Stimulated activated effector memory CD8-positive, alpha-beta T cell treated with anti-CD3 and anti-CD28 coated beads, Interleukin-12 subunit alpha, Interleukin-12 subunit beta, amount 100 ng/mL, for 72 hours (primary cell): Measurements from ENCODE around the gene GBX1.

Experiments used
- ATAC-seq: fragments of 150-1000 bp; cut with Tn5 transposase; 2 replicates; pipeline ENCODE4 v1.10.0; 2021
- DNase-seq, 2 donors: peaks; one replicate each; pipeline ENCODE4 v3.0.0; 2021 to 2022; ENCODE audit warnings: low spot score in 2 of 2
- H3K27ac Mint-ChIP-seq: one replicate; pipeline ENCODE4 v1.8.0; 2022; ENCODE audit warnings: mild to moderate bottlenecking, mixed read lengths
- H3K36me3 Mint-ChIP-seq: one replicate; pipeline ENCODE4 v1.8.0; 2022; ENCODE audit warnings: mild to moderate bottlenecking, mixed read lengths
- H3K4me1 Mint-ChIP-seq: one replicate; pipeline ENCODE4 v1.8.0; 2022; ENCODE audit warnings: mixed read lengths
- H3K4me3 Mint-ChIP-seq: one replicate; pipeline ENCODE4 v1.8.0; 2022; ENCODE audit warnings: mild to moderate bottlenecking, mixed read lengths
- H3K9me3 Mint-ChIP-seq: one replicate; pipeline ENCODE4 v1.8.0; 2022; ENCODE audit warnings: mixed read lengths

GBX1 gene

DNA sequence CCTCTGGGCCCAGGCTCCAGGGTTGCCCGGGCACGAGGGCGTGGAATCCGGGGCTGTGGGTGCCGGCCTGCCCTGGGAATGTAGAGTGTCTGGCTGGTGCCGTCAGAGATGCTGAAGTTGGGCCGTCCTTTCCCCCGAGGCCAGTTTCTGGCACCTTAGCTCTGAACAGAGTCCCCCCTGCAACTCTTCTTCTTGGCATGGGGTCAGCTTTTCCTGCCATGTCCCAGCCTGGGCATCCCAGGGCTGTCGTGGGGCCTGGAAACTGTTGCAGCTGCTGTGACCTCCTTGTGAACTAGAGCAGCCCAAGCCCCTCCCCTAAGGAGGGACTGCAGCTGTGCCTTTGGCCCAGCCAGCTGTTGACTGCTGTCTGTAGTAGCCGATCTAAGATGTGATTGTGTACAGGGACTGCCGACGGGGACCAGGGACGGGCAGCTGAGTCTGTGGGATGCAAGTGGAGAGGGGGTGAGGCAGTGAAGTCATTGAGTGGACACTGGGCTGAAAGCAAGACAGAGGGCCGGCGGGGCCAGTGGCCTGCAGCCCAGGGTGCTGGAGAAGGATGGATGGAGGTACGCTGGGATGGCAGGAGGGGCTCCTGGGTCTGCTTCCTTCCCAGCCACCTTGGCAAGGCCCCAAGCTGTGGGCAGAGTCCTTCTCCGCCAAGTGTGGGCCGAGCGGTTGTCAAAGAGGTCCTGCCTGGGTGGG, 35.8 kb downstream of the GBX1 start:
- peaks cover 17% of the 10 kb centered on the region for H3K36me3 Mint-ChIP-seq
- no peak for ATAC-seq
- H3K4me3 Mint-ChIP-seq: no peak overlapping the region
- H3K27ac Mint-ChIP-seq: peak overlapping the region; percentile 49
- no peaks in the 10 kb centered on the region for H3K4me1 Mint-ChIP-seq
- no peak for DNase-seq
- no peaks in the 10 kb centered on the region for H3K9me3 Mint-ChIP-seq

DNA sequence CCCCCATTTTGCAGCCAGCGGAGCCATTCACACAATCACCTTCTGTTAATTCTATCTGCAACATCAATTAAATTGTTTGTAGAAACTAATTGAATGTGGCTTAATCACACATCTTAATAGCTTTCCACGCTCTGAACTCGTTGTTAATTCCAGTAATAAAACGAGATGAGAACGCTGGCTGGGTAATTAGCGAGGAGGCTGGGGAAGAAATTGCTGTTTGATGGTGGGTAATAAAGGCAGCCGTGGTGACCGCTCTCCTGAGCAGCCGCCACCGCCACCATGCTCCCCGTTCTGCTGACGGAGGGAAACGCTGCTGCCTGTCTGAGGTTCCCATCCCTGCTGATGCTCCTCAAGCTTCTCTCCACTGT, 36.3 kb downstream of the GBX1 start:
- ATAC-seq: no peak
- Mint-ChIP-seq H3K36me3 (peaks cover 17% of the 10 kb centered on the region), H3K9me3 (no peaks in the 10 kb centered on the region), H3K27ac (no peak overlapping the region), H3K4me3 (no peak overlapping the region), H3K4me1 (no peaks in the 10 kb centered on the region)
- DNase-seq: no peak

DNA sequence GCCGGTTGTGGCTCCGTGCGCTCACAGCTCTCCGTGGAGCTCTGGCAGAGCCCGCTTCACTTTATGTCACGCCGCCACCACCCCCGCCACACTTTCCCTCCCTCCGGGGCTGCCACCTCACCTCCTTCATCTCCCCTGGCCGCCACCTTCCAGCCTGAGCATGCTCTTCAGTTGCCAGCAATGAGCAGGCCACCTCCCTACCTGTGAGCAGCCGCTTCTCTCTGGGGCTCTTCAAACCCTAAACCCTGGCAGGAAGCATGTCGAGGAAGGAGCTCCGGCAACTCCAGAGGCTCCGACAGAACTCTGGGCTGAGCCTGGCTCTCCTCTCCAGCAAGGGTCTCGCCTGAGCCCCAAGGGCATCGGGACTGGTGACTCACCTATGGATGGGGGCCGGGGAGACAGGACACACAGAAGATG, 36.7 kb downstream of the GBX1 start:
- H3K27ac Mint-ChIP-seq: no peak overlapping the region
- H3K36me3 Mint-ChIP-seq: peaks cover 17% of the 10 kb centered on the region
- H3K4me1 Mint-ChIP-seq: no peaks in the 10 kb centered on the region
- no peaks in the 10 kb centered on the region for H3K9me3 Mint-ChIP-seq
- H3K4me3 Mint-ChIP-seq: no peak overlapping the region
- ATAC-seq (no peak), DNase-seq (no peak)

- H3K9me3 Mint-ChIP-seq: no peaks in the 10 kb centered on the region
- DNase-seq (no peak), ATAC-seq (no peak)
- no peak overlapping the region for H3K4me3 Mint-ChIP-seq
- no peak overlapping the region for H3K27ac Mint-ChIP-seq
- no peaks in the 10 kb centered on the region for H3K4me1 Mint-ChIP-seq
- peaks cover 12% of the 10 kb centered on the region for H3K36me3 Mint-ChIP-seq
Measured at GRCh38 chr7:151129960-151130591, 37.4 kb downstream of the GBX1 start.

- no peak overlapping the region for H3K4me3 Mint-ChIP-seq
- no peaks in the 10 kb centered on the region for H3K9me3 Mint-ChIP-seq
- H3K4me1 Mint-ChIP-seq: peaks cover 1% of the 10 kb centered on the region
- no peak for ATAC-seq
- DNase-seq: no peak
- peaks cover 10% of the 10 kb centered on the region for H3K36me3 Mint-ChIP-seq
- no peak overlapping the region for H3K27ac Mint-ChIP-seq
Measured at GRCh38 chr7:151129117-151129959, 38.2 kb downstream of the GBX1 start.

DNA sequence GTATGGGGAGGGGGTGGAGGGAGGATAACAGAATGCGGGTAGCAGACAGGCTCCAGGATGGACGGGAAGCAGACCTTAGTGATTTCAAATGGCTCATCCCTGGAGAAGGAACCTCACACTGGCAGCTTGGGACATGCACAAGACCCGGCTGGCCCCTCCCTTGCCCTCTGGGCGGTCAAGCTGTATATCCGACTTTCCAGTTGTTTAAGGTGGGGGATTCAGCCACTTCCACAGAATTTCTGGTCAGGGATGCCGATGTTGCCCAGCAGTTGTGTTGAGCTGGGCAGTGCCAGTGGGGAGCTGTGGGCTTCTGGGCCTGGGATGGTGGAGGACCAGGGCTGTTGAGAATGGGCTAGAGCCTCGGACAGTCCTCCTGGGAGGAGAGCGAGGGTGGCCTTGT, 38.8 kb downstream of the GBX1 start:
- ATAC-seq (no peak), DNase-seq (no peak)
- Mint-ChIP-seq H3K27ac (no peak overlapping the region), H3K4me3 (no peak overlapping the region), H3K36me3 (peaks cover 13% of the 10 kb centered on the region), H3K4me1 (peaks cover 7% of the 10 kb centered on the region), H3K9me3 (no peaks in the 10 kb centered on the region)

- H3K4me1 Mint-ChIP-seq: peaks cover 10% of the 10 kb centered on the region
- H3K27ac Mint-ChIP-seq: no peak overlapping the region
- H3K36me3 Mint-ChIP-seq: peaks cover 17% of the 10 kb centered on the region
- no peak for ATAC-seq
- DNase-seq: no peak
- no peaks in the 10 kb centered on the region for H3K9me3 Mint-ChIP-seq
- no peak overlapping the region for H3K4me3 Mint-ChIP-seq
Measured at GRCh38 chr7:151128144-151128543, 39.4 kb downstream of the GBX1 start.

DNA sequence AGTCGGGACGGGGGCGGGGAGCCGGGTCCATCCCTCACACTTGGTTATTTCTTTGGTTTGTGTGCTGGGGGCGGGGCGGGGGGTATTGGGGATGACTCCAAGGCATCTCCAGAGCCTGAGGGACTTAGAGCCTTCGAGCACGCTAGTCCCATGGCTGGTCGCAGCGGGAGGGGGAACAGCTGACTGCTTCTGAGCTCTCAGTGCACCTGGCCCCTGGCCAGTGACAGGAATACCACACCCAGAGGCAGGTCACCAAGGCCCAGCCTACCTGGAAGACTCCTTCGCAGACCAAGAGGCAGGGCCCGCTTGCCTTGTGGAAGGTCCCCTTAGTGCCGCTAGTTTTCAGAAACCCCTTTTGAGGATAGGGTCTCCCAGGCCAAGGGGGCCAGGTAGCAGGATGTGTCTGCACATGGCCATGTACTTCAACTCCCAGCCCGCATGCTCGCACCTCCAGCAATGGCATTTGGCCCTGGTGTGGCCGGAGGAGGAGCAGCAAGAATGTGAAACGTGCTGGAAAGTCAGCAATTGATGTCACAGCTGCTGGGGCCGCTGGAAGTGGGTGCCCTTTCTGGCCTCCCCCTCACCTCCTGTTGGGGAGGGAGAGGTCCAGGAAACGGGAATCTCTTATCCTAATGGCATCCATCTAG, 40.9 kb downstream of the GBX1 start:
- H3K36me3 Mint-ChIP-seq: peaks cover 16% of the 10 kb centered on the region
- no peaks in the 10 kb centered on the region for H3K9me3 Mint-ChIP-seq
- no peak overlapping the region for H3K4me3 Mint-ChIP-seq
- DNase-seq: no peak
- peaks cover 13% of the 10 kb centered on the region for H3K4me1 Mint-ChIP-seq
- ATAC-seq: no peak
- H3K27ac Mint-ChIP-seq: no peak overlapping the region

- Mint-ChIP-seq H3K27ac (no peak overlapping the region), H3K4me3 (no peak overlapping the region), H3K4me1 (peaks cover 17% of the 10 kb centered on the region), H3K36me3 (peaks cover 10% of the 10 kb centered on the region), H3K9me3 (no peaks in the 10 kb centered on the region)
- DNase-seq (no peak), ATAC-seq (no peak)
Measured at GRCh38 chr7:151125846-151126481, 41.5 kb downstream of the GBX1 start.

DNA sequence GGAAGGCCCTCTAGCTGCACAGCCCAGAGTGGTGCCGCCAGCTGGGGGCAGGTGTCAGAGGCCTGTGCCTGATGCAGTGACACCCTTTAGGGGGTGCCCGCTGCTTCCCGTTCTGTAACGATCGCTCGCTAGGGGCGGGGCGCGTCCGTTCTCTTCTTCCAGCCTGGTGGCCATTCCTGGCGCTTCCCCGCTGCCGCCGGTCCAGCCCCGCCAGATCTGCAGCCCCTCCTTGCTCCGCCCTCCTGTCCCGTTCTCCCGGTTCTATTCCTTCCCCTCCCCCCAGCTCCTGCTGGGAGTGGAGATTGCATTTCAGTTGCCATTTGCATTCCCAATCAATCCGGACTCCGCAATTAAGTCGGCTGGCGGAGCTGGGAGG, 42.0 kb downstream of the GBX1 start:
- peaks cover 17% of the 10 kb centered on the region for H3K4me1 Mint-ChIP-seq
- no peak overlapping the region for H3K27ac Mint-ChIP-seq
- H3K36me3 Mint-ChIP-seq: peaks cover 13% of the 10 kb centered on the region
- no peak for ATAC-seq
- no peak overlapping the region for H3K4me3 Mint-ChIP-seq
- no peak for DNase-seq
- no peaks in the 10 kb centered on the region for H3K9me3 Mint-ChIP-seq

- ATAC-seq (no peak), DNase-seq (no peak)
- H3K9me3 Mint-ChIP-seq: no peaks in the 10 kb centered on the region
- H3K27ac Mint-ChIP-seq: no peak overlapping the region
- peaks cover 17% of the 10 kb centered on the region for H3K4me1 Mint-ChIP-seq
- H3K4me3 Mint-ChIP-seq: no peak overlapping the region
- H3K36me3 Mint-ChIP-seq: peaks cover 18% of the 10 kb centered on the region
Measured at GRCh38 chr7:151124899-151125399, 42.5 kb downstream of the GBX1 start.

DNA sequence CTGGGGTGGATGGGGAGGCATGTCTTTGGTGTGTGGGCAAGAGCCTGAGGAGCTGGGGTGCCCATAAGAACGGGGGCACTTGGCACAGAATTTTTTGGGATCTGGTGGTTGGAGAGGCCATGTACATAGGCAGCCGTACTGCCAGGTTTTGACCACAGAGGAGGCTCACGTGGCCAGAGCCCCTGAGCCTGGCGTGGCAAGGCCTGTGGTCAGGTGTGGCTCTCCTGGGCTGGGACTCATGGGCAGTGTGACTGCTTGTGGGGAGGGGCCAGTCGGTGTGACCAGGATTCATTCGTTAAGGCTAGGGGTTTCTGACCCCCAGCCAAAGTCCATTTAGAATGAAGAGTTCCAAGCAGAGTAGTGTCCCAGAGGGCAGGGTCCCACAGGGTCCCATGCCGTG, 43.0 kb downstream of the GBX1 start:
- peaks cover 22% of the 10 kb centered on the region for H3K36me3 Mint-ChIP-seq
- no peak for ATAC-seq
- no peak overlapping the region for H3K27ac Mint-ChIP-seq
- H3K4me3 Mint-ChIP-seq: no peak overlapping the region
- no peak for DNase-seq
- H3K4me1 Mint-ChIP-seq: peaks cover 18% of the 10 kb centered on the region
- no peaks in the 10 kb centered on the region for H3K9me3 Mint-ChIP-seq

DNA sequence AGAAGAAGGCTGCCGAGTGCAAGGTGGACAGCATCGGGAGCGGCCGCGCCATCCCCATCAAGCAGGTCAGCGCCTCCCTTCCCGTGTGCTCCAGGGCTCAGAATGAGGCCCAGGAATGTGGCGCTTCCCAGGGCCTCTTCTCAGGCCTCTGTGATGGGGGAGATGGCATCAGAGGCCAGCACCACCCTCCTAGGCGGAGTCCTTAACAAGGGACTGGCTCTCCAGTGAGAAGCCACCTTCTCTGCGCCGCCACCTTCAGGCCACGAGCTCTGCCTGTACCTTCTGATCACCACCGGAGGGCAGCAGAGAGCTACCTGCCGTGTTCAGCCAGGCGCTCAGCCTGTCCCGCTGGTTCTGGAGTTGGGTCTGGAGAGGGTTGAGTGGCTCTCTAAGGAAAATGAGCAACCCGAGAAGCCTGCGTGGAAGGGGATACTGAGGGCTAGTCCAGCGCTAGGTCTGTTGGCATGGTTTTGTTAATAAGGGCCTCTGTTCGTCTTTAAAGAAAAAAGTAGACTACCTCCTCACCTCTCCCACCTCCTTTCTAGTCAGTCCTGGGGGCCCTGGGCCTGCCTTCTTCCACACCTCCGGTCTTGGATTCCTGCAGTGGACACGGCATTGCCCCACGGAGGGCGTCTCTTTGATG, 43.6 kb downstream of the GBX1 start:
- H3K9me3 Mint-ChIP-seq: no peaks in the 10 kb centered on the region
- no peak overlapping the region for H3K27ac Mint-ChIP-seq
- no peak overlapping the region for H3K4me3 Mint-ChIP-seq
- peaks cover 22% of the 10 kb centered on the region for H3K36me3 Mint-ChIP-seq
- peaks cover 24% of the 10 kb centered on the region for H3K4me1 Mint-ChIP-seq
- DNase-seq: peak; percentile 79 to 90
- peak; percentile 87 for ATAC-seq

- no peaks in the 10 kb centered on the region for H3K9me3 Mint-ChIP-seq
- no peak for ATAC-seq
- H3K36me3 Mint-ChIP-seq: peaks cover 22% of the 10 kb centered on the region
- H3K4me3 Mint-ChIP-seq: no peak overlapping the region
- H3K27ac Mint-ChIP-seq: no peak overlapping the region
- peaks cover 30% of the 10 kb centered on the region for H3K4me1 Mint-ChIP-seq
- DNase-seq: no peak
Measured at GRCh38 chr7:151123158-151123821, 44.2 kb downstream of the GBX1 start.
